Muscle of back (tissue), 11 donors: Measurements from ENCODE around the gene MBTD1. TPM values are rescaled to one million over a fixed set of nuclear protein-coding genes. Genes with fewer than 3 reads are reported as not detected.
A peak's percentile ranks its signal among the peaks of the same experiment; 100 is the strongest.

Source experiments
- DNase-seq, 3 donors: peaks; one replicate each; pipeline versions ENCODE4 v3.0.0 to v3.0.0-alpha.2; 2013
- polyA plus RNA-seq, 10 donors: library from polyadenylated mRNA; unstranded; fragments of 120-200 nt; gene quantifications; one replicate each; pipeline ENCODE4 v1.2.1, GENCODE V29; 2013; ENCODE audit not compliant: insufficient read length in 10 of 10

MBTD1 gene
- polyA plus RNA-seq, 10 donors: 16.9 to 27.9 (median 22.9) TPM

GRCh38 chr17:51150932-51151331, 108.9 kb downstream of the MBTD1 start:
- no peak for DNase-seq

GRCh38 chr17:51149163-51149562, 110.7 kb downstream of the MBTD1 start:
- no peak for DNase-seq

GRCh38 chr17:51147650-51148049, 112.2 kb downstream of the MBTD1 start:
- no peak for DNase-seq

GRCh38 chr17:51144266-51145022, 115.4 kb downstream of the MBTD1 start:
- no peak for DNase-seq

GRCh38 chr17:51142597-51142996, 117.3 kb downstream of the MBTD1 start:
- DNase-seq: no peak

GRCh38 chr17:51135956-51136355, 123.9 kb downstream of the MBTD1 start:
- DNase-seq: no peak

- no peak for DNase-seq
These were observed 126.5 kb downstream of the MBTD1 start for GRCh38 chr17:51133365-51133764.

- no peak for DNase-seq
These were observed 126.9 kb downstream of the MBTD1 start for GRCh38 chr17:51132964-51133319.

GRCh38 chr17:51128076-51128475, 131.8 kb downstream of the MBTD1 start:
- peak in 1 of 3 donors; percentile 24 for DNase-seq

Other genes with a start within 250 kb of the MBTD1 start
- gene SPAG9, start 139.2 kb downstream of the MBTD1 start, polyA plus RNA-seq: 10 to 100 TPM; 62.0 to 97.6 (median 73.8) TPM
- 10 to 100 TPM; 48.6 to 70.0 (median 59.0) TPM for gene NME1, start 106.5 kb downstream of the MBTD1 start, polyA plus RNA-seq
- 100 to 1,000 TPM; 323 to 445 (median 357) TPM for gene NME2, start 93.6 kb downstream of the MBTD1 start, polyA plus RNA-seq
- gene UTP18, start 497 bp upstream of the MBTD1 start, polyA plus RNA-seq: 10 to 100 TPM; 25.5 to 36.5 (median 32.9) TPM